ENCODE results near the gene ZFYVE21. TPM values are rescaled to one million over a fixed set of nuclear protein-coding genes. Genes with fewer than 3 reads are reported as not detected.

Gene ZFYVE21
- total RNA-seq, 1 experiment from 2014 or later: 49.7 TPM

DNA sequence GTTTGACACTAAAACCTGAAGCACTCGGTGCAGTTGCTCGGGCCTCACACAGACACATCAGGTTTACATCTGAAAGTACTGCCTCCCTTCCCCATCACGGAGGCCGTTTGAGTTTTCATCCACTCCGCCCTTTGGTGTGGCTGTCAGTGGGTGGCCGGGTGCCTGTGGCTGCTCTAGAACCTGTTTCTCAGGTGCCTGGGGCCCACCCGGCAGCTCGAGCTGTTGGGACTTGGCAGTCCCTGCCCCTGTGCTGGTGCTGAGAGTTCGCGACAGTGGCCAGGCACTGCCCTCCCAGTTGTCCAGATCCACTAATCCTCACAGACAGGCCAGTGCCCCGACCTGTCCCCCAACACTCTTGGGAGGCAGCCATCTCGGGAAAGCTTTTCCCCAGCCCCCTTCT lies 22.7 kb upstream of the ZFYVE21 start:
- no peak for DNase-seq
- Histone ChIP-seq H3K18ac (ENCODE audit: insufficient read length, low read depth, low read length) (no peak overlapping the region), H3K27ac (ENCODE audit: insufficient read length, low read depth, low read length) (no peak overlapping the region), H3K27me3 (ENCODE audit: insufficient read depth, low read length) (no peaks in the 10 kb centered on the region), H4K20me1 (ENCODE audit: control insufficient read depth, insufficient read depth, insufficient read length) (peaks cover 3% of the 10 kb centered on the region), H3K9ac (ENCODE audit: extremely low read depth, insufficient read length, low read length) (no peak overlapping the region), H3T11ph (ENCODE audit: low read length) (no peak overlapping the region), H3K23ac (ENCODE audit: insufficient read length, low read depth, low read length) (no peak overlapping the region), H3K4ac (ENCODE audit: low read depth, low read length) (no peak overlapping the region), H3K56ac (ENCODE audit: insufficient read length, low read depth, low read length) (no peak overlapping the region), H3K14ac (ENCODE audit: insufficient read depth, low read length) (no peak overlapping the region), H3K79me1 (ENCODE audit: insufficient read depth, low read depth, low read length, poor library complexity, severe bottlenecking) (no peaks in the 10 kb centered on the region), H2AK5ac (ENCODE audit: insufficient read length, low read length) (no peak overlapping the region), H3K4me2 (ENCODE audit: insufficient read depth, insufficient read length, low read length) (no peak overlapping the region), H4K5ac (ENCODE audit: insufficient read length, low read depth, low read length) (no peak overlapping the region), H3K23me2 (ENCODE audit: insufficient read length, low read depth, low read length, poor library complexity, severe bottlenecking) (no peaks in the 10 kb centered on the region), H2BK12ac (ENCODE audit: insufficient read length, low read depth, low read length) (no peak overlapping the region), H3K4me1 (ENCODE audit: insufficient read depth, low read length) (no peaks in the 10 kb centered on the region), H4K8ac (replicated peaks; ENCODE audit: insufficient read length, low read depth, low read length) (no peak overlapping the region), H3K9me3 (ENCODE audit: control insufficient read depth, low read depth, low read length) (no peaks in the 10 kb centered on the region), H2BK15ac (ENCODE audit: low read depth, low read length) (no peak overlapping the region), H2AFZ (ENCODE audit: low read length) (no peak overlapping the region), H3K79me2 (ENCODE audit: insufficient read depth, low read length) (0 out of 2 replicates have a peak, but pooled peaks cover 2% of the 10 kb centered on the region), H2BK20ac (ENCODE audit: low read depth, low read length, poor library complexity, severe bottlenecking) (no peak overlapping the region), H4K91ac (ENCODE audit: insufficient read length, low read depth, low read length) (no peak overlapping the region), H2BK5ac (ENCODE audit: insufficient read length, low read length) (no peak overlapping the region), H2BK120ac (ENCODE audit: low read depth, low read length, poor library complexity, severe bottlenecking) (no peak overlapping the region)
- no CpG with 5 or more reads among the region's 12 CpGs for WGBS (ENCODE audit: extremely low coverage, insufficient read length, low lambda C conversion rate)
- TF ChIP-seq, protein P1, sequence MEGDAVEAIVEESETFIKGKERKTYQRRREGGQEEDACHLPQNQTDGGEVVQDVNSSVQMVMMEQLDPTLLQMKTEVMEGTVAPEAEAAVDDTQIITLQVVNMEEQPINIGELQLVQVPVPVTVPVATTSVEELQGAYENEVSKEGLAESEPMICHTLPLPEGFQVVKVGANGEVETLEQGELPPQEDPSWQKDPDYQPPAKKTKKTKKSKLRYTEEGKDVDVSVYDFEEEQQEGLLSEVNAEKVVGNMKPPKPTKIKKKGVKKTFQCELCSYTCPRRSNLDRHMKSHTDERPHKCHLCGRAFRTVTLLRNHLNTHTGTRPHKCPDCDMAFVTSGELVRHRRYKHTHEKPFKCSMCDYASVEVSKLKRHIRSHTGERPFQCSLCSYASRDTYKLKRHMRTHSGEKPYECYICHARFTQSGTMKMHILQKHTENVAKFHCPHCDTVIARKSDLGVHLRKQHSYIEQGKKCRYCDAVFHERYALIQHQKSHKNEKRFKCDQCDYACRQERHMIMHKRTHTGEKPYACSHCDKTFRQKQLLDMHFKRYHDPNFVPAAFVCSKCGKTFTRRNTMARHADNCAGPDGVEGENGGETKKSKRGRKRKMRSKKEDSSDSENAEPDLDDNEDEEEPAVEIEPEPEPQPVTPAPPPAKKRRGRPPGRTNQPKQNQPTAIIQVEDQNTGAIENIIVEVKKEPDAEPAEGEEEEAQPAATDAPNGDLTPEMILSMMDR (conservative IDR thresholded peaks at IDR 0.05): no peak
- Mint-ChIP-seq H3K4me3 (no peak overlapping the region), H3K4me1 (peaks cover 10 to 13% of the 10 kb centered on the region in 2 experiments), H3K36me3 (ENCODE audit: insufficient read depth in 1 of 3, low read depth in 3 of 3) (peaks cover 0 to 55% (median 24%) of the 10 kb centered on the region in 3 experiments; a peak in 6 of 7 replicates), H3K27me3 (ENCODE audit: low read depth) (no peaks in the 10 kb centered on the region; the same call in 1 of the 2 replicates), H3K27ac (no peak overlapping the region), H3K9me3 (no peaks in the 10 kb centered on the region)
